ENCODE measurements around the gene TBC1D16.

The TBC1D16 gene

DNA sequence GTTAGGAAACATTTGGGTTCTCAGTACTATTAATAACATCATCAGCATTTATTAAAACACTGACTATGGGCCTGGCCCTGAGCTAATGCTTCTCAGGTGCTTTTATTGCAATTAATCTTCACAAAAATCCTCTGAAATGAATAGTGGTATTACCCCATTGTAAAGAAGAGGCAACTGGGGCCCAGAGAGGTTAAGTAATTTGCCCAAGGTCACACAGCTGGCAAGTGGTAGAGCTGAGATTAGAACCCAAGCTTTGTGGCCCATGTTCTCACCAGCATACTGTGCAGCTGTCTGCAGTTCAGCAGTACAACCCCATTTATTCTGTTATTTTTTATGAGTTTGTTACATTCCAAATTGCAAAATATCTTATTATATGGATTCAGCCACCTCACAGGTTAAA, 82.3 kb downstream of the TBC1D16 start:
- no peaks in the 10 kb centered on the region for H3K4me1 ChIP-seq (ENCODE audit: low read depth, poor library complexity, severe bottlenecking)
- no peaks in the 10 kb centered on the region for H3K27me3 ChIP-seq (ENCODE audit: insufficient read depth, low read depth)
- no peak overlapping the region for H2AFZ ChIP-seq (ENCODE audit: low read depth)
- H3K9ac ChIP-seq: no peak overlapping the region
- no peak overlapping the region for H3K27ac ChIP-seq
- no peak for TF ChIP-seq CTCF (conservative IDR thresholded peaks at IDR 0.05; ENCODE audit: low read depth, low read length)
- H3K4me2 ChIP-seq: no peak overlapping the region
- no peaks in the 10 kb centered on the region for H3K79me2 ChIP-seq (ENCODE audit: insufficient read depth, low read depth)
- H3K4me3 ChIP-seq (IDR thresholded peaks at IDR 0.05; ENCODE audit: insufficient read depth, low read depth, low read length): no peak overlapping the region
- no peaks in the 10 kb centered on the region for H3K36me3 ChIP-seq (ENCODE audit: insufficient read depth)
- no peaks in the 10 kb centered on the region for H4K20me1 ChIP-seq (ENCODE audit: insufficient read depth)

DNA sequence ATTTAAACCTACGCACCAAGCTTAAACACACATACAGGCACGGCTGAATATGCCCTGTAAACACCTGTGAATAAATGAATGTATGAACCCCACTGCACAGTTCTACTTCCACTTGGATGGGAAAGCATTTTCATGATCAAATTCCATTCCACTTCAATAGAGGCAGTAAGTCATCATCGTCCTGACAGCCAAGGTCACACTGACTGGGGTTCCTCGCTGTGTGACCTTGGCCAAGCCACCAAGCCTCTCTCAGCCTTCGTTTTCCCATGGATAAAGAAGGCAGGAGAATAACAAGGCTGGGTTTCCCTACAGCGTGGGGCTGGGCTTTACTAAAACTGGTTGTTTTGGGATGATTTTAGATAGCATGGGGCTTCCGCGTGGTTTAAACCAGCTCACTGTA, 82.8 kb downstream of the TBC1D16 start:
- no peak overlapping the region for H3K4me3 ChIP-seq (IDR thresholded peaks at IDR 0.05; ENCODE audit: insufficient read depth, low read depth, low read length)
- H3K27ac ChIP-seq: no peak overlapping the region
- no peaks in the 10 kb centered on the region for H3K4me1 ChIP-seq (ENCODE audit: low read depth, poor library complexity, severe bottlenecking)
- H3K36me3 ChIP-seq (ENCODE audit: insufficient read depth): no peaks in the 10 kb centered on the region
- no peak overlapping the region for H3K4me2 ChIP-seq
- H3K27me3 ChIP-seq (ENCODE audit: insufficient read depth, low read depth): no peaks in the 10 kb centered on the region
- H3K79me2 ChIP-seq (ENCODE audit: insufficient read depth, low read depth): no peaks in the 10 kb centered on the region
- no peak for TF ChIP-seq CTCF (conservative IDR thresholded peaks at IDR 0.05; ENCODE audit: low read depth, low read length)
- H3K9ac ChIP-seq: no peak overlapping the region
- no peak overlapping the region for H2AFZ ChIP-seq (ENCODE audit: low read depth)
- H4K20me1 ChIP-seq (ENCODE audit: insufficient read depth): no peaks in the 10 kb centered on the region

GRCh38 chr17:79952265-79952877, 83.3 kb downstream of the TBC1D16 start:
- H3K27ac ChIP-seq: no peak overlapping the region
- no peaks in the 10 kb centered on the region for H3K36me3 ChIP-seq (ENCODE audit: insufficient read depth)
- H4K20me1 ChIP-seq (ENCODE audit: insufficient read depth): no peaks in the 10 kb centered on the region
- no peaks in the 10 kb centered on the region for H3K27me3 ChIP-seq (ENCODE audit: insufficient read depth, low read depth)
- no peak overlapping the region for H3K9ac ChIP-seq
- H2AFZ ChIP-seq (ENCODE audit: low read depth): no peak overlapping the region
- H3K4me2 ChIP-seq: no peak overlapping the region
- H3K4me1 ChIP-seq (ENCODE audit: low read depth, poor library complexity, severe bottlenecking): no peaks in the 10 kb centered on the region
- TF ChIP-seq CTCF (conservative IDR thresholded peaks at IDR 0.05; ENCODE audit: low read depth, low read length): no peak
- H3K79me2 ChIP-seq (ENCODE audit: insufficient read depth, low read depth): no peaks in the 10 kb centered on the region
- H3K4me3 ChIP-seq (IDR thresholded peaks at IDR 0.05; ENCODE audit: insufficient read depth, low read depth, low read length): no peak overlapping the region

- no peaks in the 10 kb centered on the region for H3K4me1 ChIP-seq (ENCODE audit: low read depth, poor library complexity, severe bottlenecking)
- no peaks in the 10 kb centered on the region for H3K36me3 ChIP-seq (ENCODE audit: insufficient read depth)
- H3K79me2 ChIP-seq (ENCODE audit: insufficient read depth, low read depth): no peaks in the 10 kb centered on the region
- H3K4me2 ChIP-seq: no peak overlapping the region
- H3K27ac ChIP-seq: no peak overlapping the region
- H3K4me3 ChIP-seq (IDR thresholded peaks at IDR 0.05; ENCODE audit: insufficient read depth, low read depth, low read length): no peak overlapping the region
- H2AFZ ChIP-seq (ENCODE audit: low read depth): no peak overlapping the region
- no peak overlapping the region for H3K9ac ChIP-seq
- no peaks in the 10 kb centered on the region for H4K20me1 ChIP-seq (ENCODE audit: insufficient read depth)
- H3K27me3 ChIP-seq (ENCODE audit: insufficient read depth, low read depth): no peaks in the 10 kb centered on the region
- no peak for TF ChIP-seq CTCF (conservative IDR thresholded peaks at IDR 0.05; ENCODE audit: low read depth, low read length)
Measured at GRCh38 chr17:79951361-79952264, 84.1 kb downstream of the TBC1D16 start.

All from KMS-11 (cell line).